GM12878 (cell line): ENCODE data around the gene OR56A4. TPM values are rescaled to one million over a fixed set of nuclear protein-coding genes. Genes with fewer than 3 reads are reported as not detected.

ENCODE experiments used
- ATAC-seq: fragments of 200-7000 bp; cut with Tn5 transposase; 3 replicates; pipeline ENCODE4 v1.9.1; 2020; ENCODE audit warnings: mild to moderate bottlenecking, moderate library complexity
- BruUV-seq: library from RNA; stranded (reverse); fragments of 400-500 nt; replicated peaks from 2 replicates; lab custom pipeline; 2021; lab: Mats Ljungman, UMichigan
- CTCF ChIA-PET: fragments of 300-600 bp; sonication (Branson Sonifier 250); formaldehyde crosslinking; extraction: SDS; loops from one replicate; lab custom pipeline; 2021; ENCODE audit warnings: inconsistent platforms; lab: Yijun Ruan, JAX
- POLR2A ChIA-PET: fragments of 350-600 bp; formaldehyde crosslinking; extraction: SDS; loops from one replicate; lab custom pipeline; 2021; ENCODE audit warnings: inconsistent platforms; lab: Charles Lee
- RAD21 ChIA-PET: fragments of 300-600 bp; sonication (Branson Sonifier 250); formaldehyde crosslinking; loops from one replicate; lab custom pipeline; 2023; ENCODE audit warnings: antibody characterized with exemption; ENCODE audit not compliant: unreplicated experiment; lab: Charles Lee
- SMC1A ChIA-PET: fragments of 300-600 bp; sonication (Branson Sonifier 250); formaldehyde crosslinking; loops from one replicate; lab custom pipeline; 2023; ENCODE audit not compliant: unreplicated experiment, uncharacterized antibody; lab: Charles Lee
- DNase-seq: peaks from one replicate; pipeline ENCODE4 v3.0.0-alpha.2; 2011; ENCODE audit warnings: low read depth, low spot score
- FAIRE-seq: peaks from 3 replicates; lab custom pipeline; 2011; peaks lifted over from hg19 to GRCh38; lab: Jason Lieb, UNC
- H2AFZ ChIP-seq: 2 replicates; pipeline ENCODE4 v1.6.0; 2011; ENCODE audit warnings: low read depth, low read length, control low read depth; ENCODE audit not compliant: control insufficient read depth
- H3K27ac ChIP-seq: 2 replicates; pipeline ENCODE4 v1.5.1; 2011; ENCODE audit warnings: control low read depth; ENCODE audit not compliant: control insufficient read depth, insufficient read depth
- H3K27me3 ChIP-seq, 2 experiments: replicated peaks in 1 of 2; 2 replicates each; pipeline versions ENCODE4 v1.6.0 to v1.6.1; 2011; ENCODE audit warnings: low read length in 1 of 2; ENCODE audit not compliant: control insufficient read depth in 2 of 2, insufficient read depth in 2 of 2
- H3K36me3 ChIP-seq, 2 experiments: 2 replicates each; pipeline ENCODE4 v1.5.1; 2011; ENCODE audit warnings: low read length in 1 of 2; ENCODE audit not compliant: control insufficient read depth in 2 of 2, insufficient read depth in 2 of 2
- H3K4me1 ChIP-seq: 2 replicates; pipeline ENCODE4 v1.6.1; 2011; ENCODE audit warnings: mild to moderate bottlenecking, low read length, moderate library complexity, mixed read lengths; ENCODE audit not compliant: control insufficient read depth, insufficient read depth
- H3K4me2 ChIP-seq: 2 replicates; pipeline ENCODE4 v1.6.0; 2011; ENCODE audit warnings: control low read depth; ENCODE audit not compliant: control insufficient read depth, insufficient read depth
- H3K4me3 ChIP-seq: fragments of 200-600 bp; sonication (generic); 2 replicates; pipeline ENCODE4 v1.5.1; 2016
- H3K79me2 ChIP-seq: 2 replicates; pipeline ENCODE4 v1.6.0; 2011; ENCODE audit warnings: low read length; ENCODE audit not compliant: control insufficient read depth, insufficient read depth
- H3K9ac ChIP-seq: 2 replicates; pipeline ENCODE4 v1.8.0; 2011; ENCODE audit warnings: low read length, control low read depth, mixed read lengths; ENCODE audit not compliant: control insufficient read depth, insufficient read depth
- H3K9me3 ChIP-seq: replicated peaks from 3 replicates; pipeline ENCODE4 v1.5.1; 2011; ENCODE audit warnings: mild to moderate bottlenecking, low read length; ENCODE audit not compliant: control insufficient read depth, insufficient read depth
- H4K20me1 ChIP-seq: 2 replicates; pipeline ENCODE4 v1.6.0; 2011; ENCODE audit not compliant: control insufficient read depth, insufficient read depth
- DPF2 ChIP-seq: fragments of 450-650 bp; IDR thresholded peaks from 2 replicates; pipeline ENCODE4 v1.6.1; 2017; ENCODE audit warnings: mild to moderate bottlenecking
- GABPA ChIP-seq: IDR thresholded peaks from 2 replicates; pipeline ENCODE4 v1.6.1; 2014; ENCODE audit warnings: antibody characterized with exemption, low read depth, mild to moderate bottlenecking, inconsistent platforms
- HCFC1 ChIP-seq: fragments of 150-350 bp; IDR thresholded peaks from 2 replicates; pipeline ENCODE4 v1.6.1; 2014; ENCODE audit warnings: low read length
- IKZF2 ChIP-seq, 2 experiments: fragments of 450-650 bp; IDR thresholded peaks; 2 replicates each; pipeline ENCODE4 v1.6.1; 2017; ENCODE audit warnings: mild to moderate bottlenecking in 2 of 2, moderate library complexity in 2 of 2
- IRF5 ChIP-seq: fragments of 450-650 bp; IDR thresholded peaks from 2 replicates; pipeline ENCODE4 v1.6.1; 2017; ENCODE audit warnings: borderline replicate concordance
- MYB ChIP-seq: fragments of 150-350 bp; IDR thresholded peaks from 2 replicates; pipeline ENCODE4 v1.6.1; 2014; ENCODE audit warnings: mild to moderate bottlenecking, low read depth, low read length, borderline replicate concordance
- RB1 ChIP-seq: fragments of 450-650 bp; formaldehyde crosslinking; IDR thresholded peaks from 2 replicates; pipeline ENCODE4 v1.6.1; 2017; ENCODE audit warnings: mild to moderate bottlenecking, borderline replicate concordance
- SUPT20H ChIP-seq: IDR thresholded peaks from 2 replicates; pipeline ENCODE4 v1.6.1; 2011; ENCODE audit warnings: low read depth, mild to moderate bottlenecking, low read length, moderate library complexity, borderline replicate concordance; ENCODE audit not compliant: control insufficient read depth
- WRNIP1 ChIP-seq: IDR thresholded peaks from 2 replicates; pipeline ENCODE4 v1.6.1; 2011; ENCODE audit warnings: low read depth, low read length, improper control_type of control experiment, borderline replicate concordance
- ZBTB33 ChIP-seq: fragments of 450-650 bp; IDR thresholded peaks from 2 replicates; pipeline ENCODE4 v1.6.1; 2017; ENCODE audit warnings: mild to moderate bottlenecking
- WGBS: methylation state at CpG from one replicate; pipeline ENCODE4 v1.1.6; 2016; ENCODE audit warnings: low lambda C conversion rate; ENCODE audit not compliant: insufficient replicate concordance, insufficient coverage; ENCODE audit errors: missing lambda C conversion rate; 5-methylcytosine and 5-hydroxymethylcytosine counted together
- in situ Hi-C: fragments of 300-500 bp; cut with MboI; formaldehyde crosslinking; loops from 9 replicates; pipeline ENCODE4 v1.14.3; 2018; ENCODE audit warnings: mixed read lengths
- intact Hi-C: fragments of 100-400 bp; cut with micrococcal nuclease; formaldehyde crosslinking; loops from one replicate; pipeline ENCODE4 v1.14.2; 2022; ENCODE audit not compliant: unreplicated experiment
- polyA plus RNA-seq, 11 experiments: library from polyadenylated mRNA; depleted of rRNA in 4 of 11; unstranded in 6 of 11; stranded (reverse) in 5 of 11; fragments of >200 nt; fragmentation: Nextera tagmentation in 4 of 11; fragmentation: Illumina TruSeq in 1 of 11; extraction: Ambion mirVana in 4 of 11; extraction: Trizol in 1 of 11; gene quantifications; 1 replicate in 1 of 11; 2 replicates in 10 of 11; pipeline versions ENCODE4 v1.2.1 to v1.2.3, GENCODE V29; 2011 to 2016; ENCODE audit warnings: inconsistent platforms in 2 of 11, missing spikeins in 2 of 11, low read depth in 1 of 11
- total RNA-seq, 4 experiments: library from RNA; depleted of rRNA in 3 of 4; stranded (reverse); fragments of >200 nt in 3 of 4; fragmentation: Illumina TruSeq in 1 of 4; extraction: Trizol in 1 of 4; gene quantifications; 2 replicates each; pipeline versions ENCODE4 v1.2.1 to v1.2.3, GENCODE V29; 2013 to 2021

Gene OR56A4
- total and polyA plus RNA-seq, 10 of the 15 experiments (the other 5 are each of a cell fraction or from before 2014, with no cell fraction given), result not detected

- H3K36me3 ChIP-seq, result no peaks in the 10 kb centered on the region
- H3K9ac ChIP-seq, result no peak overlapping the region
- H3K27me3 ChIP-seq, result no peaks in the 10 kb centered on the region
- BruUV-seq, result no TSS peak
- no peaks in the 10 kb centered on the region for H3K4me1 ChIP-seq
- intact Hi-C loops, result no loop called here
- H3K79me2 ChIP-seq, result no peaks in the 10 kb centered on the region
- H3K4me2 ChIP-seq, result no peak overlapping the region
- ATAC-seq (no peak), DNase-seq (no peak), FAIRE-seq (no peak)
- no peak overlapping the region for H3K4me3 ChIP-seq
- H4K20me1 ChIP-seq, result no peaks in the 10 kb centered on the region
- 0% methylated on average over 1 of the region's 1 CpG for WGBS
- POLR2A ChIA-PET, result no interaction called here
- H3K9me3 ChIP-seq, result no peaks in the 10 kb centered on the region
- SMC1A ChIA-PET, result no interaction called here
- no peak overlapping the region for H2AFZ ChIP-seq
- CTCF ChIA-PET, result no interaction called here
- in situ Hi-C loops, result no loop called here
- RAD21 ChIA-PET, result no interaction called here
- H3K27ac ChIP-seq, result no peak overlapping the region
- no peak for TF ChIP-seq IRF5
- no peak for TF ChIP-seq ZBTB33
- no peak for TF ChIP-seq WRNIP1
- TF ChIP-seq IKZF2 (IDR thresholded peaks at IDR 0.05), result no peak
- no peak for TF ChIP-seq SUPT20H
- TF ChIP-seq HCFC1, result no peak
- no peak for TF ChIP-seq MYB
- TF ChIP-seq DPF2, result no peak
- no peak for TF ChIP-seq GABPA
- TF ChIP-seq RB1, result no peak
- TF ChIP-seq, all 136 proteins: peak for 0
Measured at GRCh38 chr11:5973530-5973929, 33.2 kb downstream of the OR56A4 start.
